ENCODE results near the gene PLEKHH1. TPM values are rescaled to one million over a fixed set of nuclear protein-coding genes. Genes with fewer than 3 reads are reported as not detected.

The PLEKHH1 gene
- total and polyA plus RNA-seq, 2 experiments from 2014 or later = 14.7 to 33.9 TPM

DNA sequence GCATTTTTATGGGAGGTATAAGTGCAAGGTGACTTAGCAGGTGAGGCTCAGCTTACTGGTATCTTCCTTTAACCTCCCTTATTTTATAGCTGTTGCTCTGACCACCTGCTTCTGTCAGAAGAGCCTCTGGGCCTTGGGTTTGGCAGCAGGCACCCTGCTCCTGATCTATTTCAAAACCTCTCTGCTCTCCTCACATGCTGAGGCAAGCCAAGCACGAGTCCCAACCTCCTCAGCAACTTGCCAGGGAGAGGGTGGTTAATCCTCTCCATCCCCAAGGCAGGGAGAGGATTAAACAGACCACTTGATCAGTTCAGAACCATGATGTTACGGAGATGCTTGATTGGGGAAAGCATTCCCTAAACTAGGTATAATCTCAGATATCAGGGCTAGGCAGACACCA, 5.4 kb downstream of the PLEKHH1 start:
- Histone ChIP-seq H3K27ac (ENCODE audit: low read depth) (no peak overlapping the region), H3F3A (replicated peaks; ENCODE audit: low read depth) (0 out of 2 replicates have a peak, but pooled peaks cover 7% of the 10 kb centered on the region), H3K27me3 (ENCODE audit: insufficient read depth) (peaks cover 5% of the 10 kb centered on the region; the same call in 1 of the 2 replicates), H3K4me2 (0 out of 2 replicates have a peak overlapping the region, but pooled peaks have one; percentile 40), H4K20me1 (replicated peaks; ENCODE audit: insufficient read depth) (no peaks in the 10 kb centered on the region), H3K36me3 (ENCODE audit: insufficient read depth) (no peaks in the 10 kb centered on the region), H2AFZ (no peak overlapping the region), H3K4me1 (ENCODE audit: insufficient read depth) (peaks cover 37% of the 10 kb centered on the region), H3K9me2 (ENCODE audit: insufficient read depth) (no peaks in the 10 kb centered on the region), H3K4me3 (no peak overlapping the region), H3K79me2 (replicated peaks; ENCODE audit: insufficient read depth) (peaks cover 20% of the 10 kb centered on the region; the same call in 1 of the 2 replicates)
- Mint-ChIP-seq H3K27ac (no peak overlapping the region), H3K4me1 (peaks cover 46% of the 10 kb centered on the region), H3K4me3 (no peak overlapping the region), H3K27me3 (ENCODE audit: insufficient read depth, low read depth, poor library complexity) (peaks cover 11% of the 10 kb centered on the region), H3K9me3 (no peaks in the 10 kb centered on the region), H3K36me3 (ENCODE audit: low read depth) (peaks cover 5% of the 10 kb centered on the region; the same call in 2 of the 3 replicates)
- DNase-seq (ENCODE audit: low spot score) (no peak), ATAC-seq (no peak)
- TF ChIP-seq ZNF331 (CRISPR knock-in tag; IDR thresholded peaks at IDR 0.05; ENCODE audit: low read depth) (no peak), STAT1 (IDR thresholded peaks at IDR 0.05; ENCODE audit: unreplicated experiment) (no peak), CREB1 (CRISPR knock-in tag; IDR thresholded peaks at IDR 0.05; ENCODE audit: low read depth) (no peak)
- TF ChIP-seq, protein P1, sequence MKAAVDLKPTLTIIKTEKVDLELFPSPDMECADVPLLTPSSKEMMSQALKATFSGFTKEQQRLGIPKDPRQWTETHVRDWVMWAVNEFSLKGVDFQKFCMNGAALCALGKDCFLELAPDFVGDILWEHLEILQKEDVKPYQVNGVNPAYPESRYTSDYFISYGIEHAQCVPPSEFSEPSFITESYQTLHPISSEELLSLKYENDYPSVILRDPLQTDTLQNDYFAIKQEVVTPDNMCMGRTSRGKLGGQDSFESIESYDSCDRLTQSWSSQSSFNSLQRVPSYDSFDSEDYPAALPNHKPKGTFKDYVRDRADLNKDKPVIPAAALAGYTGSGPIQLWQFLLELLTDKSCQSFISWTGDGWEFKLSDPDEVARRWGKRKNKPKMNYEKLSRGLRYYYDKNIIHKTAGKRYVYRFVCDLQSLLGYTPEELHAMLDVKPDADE (IDR thresholded peaks at IDR 0.05) = no peak
- TF ChIP-seq, protein P2, sequence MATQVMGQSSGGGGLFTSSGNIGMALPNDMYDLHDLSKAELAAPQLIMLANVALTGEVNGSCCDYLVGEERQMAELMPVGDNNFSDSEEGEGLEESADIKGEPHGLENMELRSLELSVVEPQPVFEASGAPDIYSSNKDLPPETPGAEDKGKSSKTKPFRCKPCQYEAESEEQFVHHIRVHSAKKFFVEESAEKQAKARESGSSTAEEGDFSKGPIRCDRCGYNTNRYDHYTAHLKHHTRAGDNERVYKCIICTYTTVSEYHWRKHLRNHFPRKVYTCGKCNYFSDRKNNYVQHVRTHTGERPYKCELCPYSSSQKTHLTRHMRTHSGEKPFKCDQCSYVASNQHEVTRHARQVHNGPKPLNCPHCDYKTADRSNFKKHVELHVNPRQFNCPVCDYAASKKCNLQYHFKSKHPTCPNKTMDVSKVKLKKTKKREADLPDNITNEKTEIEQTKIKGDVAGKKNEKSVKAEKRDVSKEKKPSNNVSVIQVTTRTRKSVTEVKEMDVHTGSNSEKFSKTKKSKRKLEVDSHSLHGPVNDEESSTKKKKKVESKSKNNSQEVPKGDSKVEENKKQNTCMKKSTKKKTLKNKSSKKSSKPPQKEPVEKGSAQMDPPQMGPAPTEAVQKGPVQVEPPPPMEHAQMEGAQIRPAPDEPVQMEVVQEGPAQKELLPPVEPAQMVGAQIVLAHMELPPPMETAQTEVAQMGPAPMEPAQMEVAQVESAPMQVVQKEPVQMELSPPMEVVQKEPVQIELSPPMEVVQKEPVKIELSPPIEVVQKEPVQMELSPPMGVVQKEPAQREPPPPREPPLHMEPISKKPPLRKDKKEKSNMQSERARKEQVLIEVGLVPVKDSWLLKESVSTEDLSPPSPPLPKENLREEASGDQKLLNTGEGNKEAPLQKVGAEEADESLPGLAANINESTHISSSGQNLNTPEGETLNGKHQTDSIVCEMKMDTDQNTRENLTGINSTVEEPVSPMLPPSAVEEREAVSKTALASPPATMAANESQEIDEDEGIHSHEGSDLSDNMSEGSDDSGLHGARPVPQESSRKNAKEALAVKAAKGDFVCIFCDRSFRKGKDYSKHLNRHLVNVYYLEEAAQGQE (IDR thresholded peaks at IDR 0.05; ENCODE audit: unreplicated experiment) = no peak

DNA sequence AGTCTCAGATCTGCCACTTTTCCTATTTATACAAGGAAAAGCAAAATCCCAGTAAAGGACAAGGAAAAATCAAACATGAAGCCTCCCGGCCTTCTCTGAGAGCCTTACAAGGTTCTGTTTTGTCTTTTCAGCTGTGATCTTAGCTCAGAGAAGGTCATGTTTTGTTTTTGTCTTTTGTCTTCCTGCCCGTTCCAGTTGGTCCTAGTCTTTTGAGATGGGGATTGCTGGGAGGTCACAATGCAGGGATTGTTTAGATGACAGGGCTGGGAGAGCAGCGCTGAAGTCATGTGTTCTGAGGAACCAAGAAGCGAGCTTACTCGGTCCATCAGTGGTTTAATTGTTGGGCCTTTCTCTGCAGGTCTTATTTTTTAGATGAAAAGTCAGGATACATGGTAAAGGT, 6.0 kb downstream of the PLEKHH1 start:
- peaks cover 3% of the 10 kb centered on the region; the same call in 1 of the 2 replicates for H3K27me3 ChIP-seq (ENCODE audit: insufficient read depth)
- no peaks in the 10 kb centered on the region for H3K9me2 ChIP-seq (ENCODE audit: insufficient read depth)
- H3K27ac ChIP-seq (ENCODE audit: low read depth) = no peak overlapping the region
- H3K4me1 Mint-ChIP-seq = peaks cover 43% of the 10 kb centered on the region
- H3K4me2 ChIP-seq = peak overlapping the region; percentile 40; the same call in 1 of the 2 replicates
- H3K36me3 Mint-ChIP-seq (ENCODE audit: low read depth) = peaks cover 11% of the 10 kb centered on the region
- peaks cover 6% of the 10 kb centered on the region for H3K27me3 Mint-ChIP-seq (ENCODE audit: insufficient read depth, low read depth, poor library complexity)
- 0 out of 2 replicates have a peak, but pooled peaks cover under 1% of the 10 kb centered on the region for H3F3A ChIP-seq (replicated peaks; ENCODE audit: low read depth)
- H3K4me3 ChIP-seq = 0 out of 2 replicates have a peak overlapping the region, but pooled peaks have one; percentile 6
- no peaks in the 10 kb centered on the region for H3K9me3 Mint-ChIP-seq
- H3K79me2 ChIP-seq (replicated peaks; ENCODE audit: insufficient read depth) = peaks cover 18% of the 10 kb centered on the region; the same call in 1 of the 2 replicates
- peaks cover 32% of the 10 kb centered on the region for H3K4me1 ChIP-seq (ENCODE audit: insufficient read depth)
- DNase-seq (ENCODE audit: low spot score) (peak; percentile 46), ATAC-seq (peak; percentile 48)
- H4K20me1 ChIP-seq (replicated peaks; ENCODE audit: insufficient read depth) = no peaks in the 10 kb centered on the region
- peak overlapping the region; percentile 31; the same call in 1 of the 2 replicates for H3K27ac Mint-ChIP-seq
- H3K36me3 ChIP-seq (ENCODE audit: insufficient read depth) = no peaks in the 10 kb centered on the region
- no peak overlapping the region for H3K4me3 Mint-ChIP-seq
- H2AFZ ChIP-seq = no peak overlapping the region
- TF ChIP-seq, protein P2 (IDR thresholded peaks at IDR 0.05; ENCODE audit: unreplicated experiment) = no peak
- TF ChIP-seq, protein P3, sequence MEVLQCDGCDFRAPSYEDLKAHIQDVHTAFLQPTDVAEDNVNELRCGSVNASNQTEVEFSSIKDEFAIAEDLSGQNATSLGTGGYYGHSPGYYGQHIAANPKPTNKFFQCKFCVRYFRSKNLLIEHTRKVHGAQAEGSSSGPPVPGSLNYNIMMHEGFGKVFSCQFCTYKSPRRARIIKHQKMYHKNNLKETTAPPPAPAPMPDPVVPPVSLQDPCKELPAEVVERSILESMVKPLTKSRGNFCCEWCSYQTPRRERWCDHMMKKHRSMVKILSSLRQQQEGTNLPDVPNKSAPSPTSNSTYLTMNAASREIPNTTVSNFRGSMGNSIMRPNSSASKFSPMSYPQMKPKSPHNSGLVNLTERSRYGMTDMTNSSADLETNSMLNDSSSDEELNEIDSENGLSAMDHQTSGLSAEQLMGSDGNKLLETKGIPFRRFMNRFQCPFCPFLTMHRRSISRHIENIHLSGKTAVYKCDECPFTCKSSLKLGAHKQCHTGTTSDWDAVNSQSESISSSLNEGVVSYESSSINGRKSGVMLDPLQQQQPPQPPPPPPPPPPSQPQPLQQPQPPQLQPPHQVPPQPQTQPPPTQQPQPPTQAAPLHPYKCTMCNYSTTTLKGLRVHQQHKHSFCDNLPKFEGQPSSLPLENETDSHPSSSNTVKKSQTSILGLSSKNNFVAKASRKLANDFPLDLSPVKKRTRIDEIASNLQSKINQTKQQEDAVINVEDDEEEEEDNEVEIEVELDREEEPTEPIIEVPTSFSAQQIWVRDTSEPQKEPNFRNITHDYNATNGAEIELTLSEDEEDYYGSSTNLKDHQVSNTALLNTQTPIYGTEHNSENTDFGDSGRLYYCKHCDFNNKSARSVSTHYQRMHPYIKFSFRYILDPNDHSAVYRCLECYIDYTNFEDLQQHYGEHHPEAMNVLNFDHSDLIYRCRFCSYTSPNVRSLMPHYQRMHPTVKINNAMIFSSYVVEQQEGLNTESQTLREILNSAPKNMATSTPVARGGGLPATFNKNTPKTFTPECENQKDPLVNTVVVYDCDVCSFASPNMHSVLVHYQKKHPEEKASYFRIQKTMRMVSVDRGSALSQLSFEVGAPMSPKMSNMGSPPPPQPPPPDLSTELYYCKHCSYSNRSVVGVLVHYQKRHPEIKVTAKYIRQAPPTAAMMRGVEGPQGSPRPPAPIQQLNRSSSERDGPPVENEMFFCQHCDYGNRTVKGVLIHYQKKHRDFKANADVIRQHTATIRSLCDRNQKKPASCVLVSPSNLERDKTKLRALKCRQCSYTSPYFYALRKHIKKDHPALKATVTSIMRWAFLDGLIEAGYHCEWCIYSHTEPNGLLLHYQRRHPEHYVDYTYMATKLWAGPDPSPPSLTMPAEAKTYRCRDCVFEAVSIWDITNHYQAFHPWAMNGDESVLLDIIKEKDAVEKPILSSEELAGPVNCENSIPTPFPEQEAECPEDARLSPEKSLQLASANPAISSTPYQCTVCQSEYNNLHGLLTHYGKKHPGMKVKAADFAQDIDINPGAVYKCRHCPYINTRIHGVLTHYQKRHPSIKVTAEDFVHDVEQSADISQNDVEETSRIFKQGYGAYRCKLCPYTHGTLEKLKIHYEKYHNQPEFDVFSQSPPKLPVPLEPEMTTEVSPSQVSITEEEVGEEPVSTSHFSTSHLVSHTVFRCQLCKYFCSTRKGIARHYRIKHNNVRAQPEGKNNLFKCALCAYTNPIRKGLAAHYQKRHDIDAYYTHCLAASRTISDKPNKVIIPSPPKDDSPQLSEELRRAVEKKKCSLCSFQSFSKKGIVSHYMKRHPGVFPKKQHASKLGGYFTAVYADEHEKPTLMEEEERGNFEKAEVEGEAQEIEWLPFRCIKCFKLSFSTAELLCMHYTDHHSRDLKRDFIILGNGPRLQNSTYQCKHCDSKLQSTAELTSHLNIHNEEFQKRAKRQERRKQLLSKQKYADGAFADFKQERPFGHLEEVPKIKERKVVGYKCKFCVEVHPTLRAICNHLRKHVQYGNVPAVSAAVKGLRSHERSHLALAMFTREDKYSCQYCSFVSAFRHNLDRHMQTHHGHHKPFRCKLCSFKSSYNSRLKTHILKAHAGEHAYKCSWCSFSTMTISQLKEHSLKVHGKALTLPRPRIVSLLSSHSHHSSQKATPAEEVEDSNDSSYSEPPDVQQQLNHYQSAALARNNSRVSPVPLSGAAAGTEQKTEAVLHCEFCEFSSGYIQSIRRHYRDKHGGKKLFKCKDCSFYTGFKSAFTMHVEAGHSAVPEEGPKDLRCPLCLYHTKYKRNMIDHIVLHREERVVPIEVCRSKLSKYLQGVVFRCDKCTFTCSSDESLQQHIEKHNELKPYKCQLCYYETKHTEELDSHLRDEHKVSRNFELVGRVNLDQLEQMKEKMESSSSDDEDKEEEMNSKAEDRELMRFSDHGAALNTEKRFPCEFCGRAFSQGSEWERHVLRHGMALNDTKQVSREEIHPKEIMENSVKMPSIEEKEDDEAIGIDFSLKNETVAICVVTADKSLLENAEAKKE (CRISPR knock-in tag; IDR thresholded peaks at IDR 0.05) = no peak

Measured in GM23338 (cell line).